Mesenchymal stem cell (in vitro differentiated cells and primary cell): Measurements from ENCODE around the gene COL4A5. TPM values are rescaled to one million over a fixed set of nuclear protein-coding genes. Genes with fewer than 3 reads are reported as not detected.
A peak's percentile ranks its signal among the peaks of the same experiment; 100 is the strongest.
"Not testable (repeated sequence)": the region's sequence is repeated elsewhere in the genome, so short reads cannot be mapped to it uniquely, and the experiment has no call there.

Experiments
- DNase-seq: peaks from one replicate; pipeline ENCODE4 v3.0.0-alpha.2; 2013
- H2AFZ ChIP-seq: one replicate; pipeline ENCODE4 v1.6.1; 2013; ENCODE audit warnings: low read depth, mild to moderate bottlenecking, control low read depth, inconsistent platforms, low read length, moderate library complexity
- H2AK5ac ChIP-seq: 2 replicates; pipeline ENCODE4 v1.6.1; 2013; ENCODE audit warnings: low read length, moderate library complexity, mild to moderate bottlenecking, inconsistent platforms; ENCODE audit not compliant: severe bottlenecking
- H2BK120ac ChIP-seq: one replicate; pipeline ENCODE4 v1.6.1; 2013; ENCODE audit warnings: low read depth, mild to moderate bottlenecking, inconsistent platforms, low read length, moderate library complexity
- H2BK12ac ChIP-seq, 2 experiments: one replicate each; pipeline ENCODE4 v1.6.1; 2013; ENCODE audit warnings: inconsistent platforms in 2 of 2, low read length in 2 of 2, mild to moderate bottlenecking in 2 of 2, moderate library complexity in 2 of 2, control low read depth in 1 of 2
- H2BK15ac ChIP-seq: one replicate; pipeline ENCODE4 v1.6.1; 2013; ENCODE audit warnings: mild to moderate bottlenecking, low read depth, inconsistent platforms; ENCODE audit not compliant: poor library complexity, severe bottlenecking
- H2BK5ac ChIP-seq: 2 replicates; pipeline ENCODE4 v1.6.1; 2013; ENCODE audit warnings: low read depth, mild to moderate bottlenecking, low read length, control low read depth, inconsistent platforms; ENCODE audit not compliant: poor library complexity, severe bottlenecking
- H3K14ac ChIP-seq, 2 experiments: one replicate each; pipeline ENCODE4 v1.6.1; 2013; ENCODE audit warnings: inconsistent platforms in 2 of 2, low read length in 2 of 2, control low read depth in 1 of 2, mild to moderate bottlenecking in 1 of 2, moderate library complexity in 1 of 2
- H3K18ac ChIP-seq, 2 experiments: one replicate each; pipeline ENCODE4 v1.6.1; 2013; ENCODE audit warnings: inconsistent platforms in 2 of 2, low read length in 2 of 2, control low read depth in 1 of 2, low read depth in 1 of 2, mild to moderate bottlenecking in 1 of 2
- H3K23ac ChIP-seq, 2 experiments: one replicate each; pipeline ENCODE4 v1.6.1; 2013; ENCODE audit warnings: inconsistent platforms in 2 of 2, low read length in 2 of 2, mild to moderate bottlenecking in 2 of 2, moderate library complexity in 2 of 2, control low read depth in 1 of 2
- H3K27ac ChIP-seq: 2 replicates; pipeline ENCODE4 v1.5.1; 2013; ENCODE audit warnings: mild to moderate bottlenecking, moderate library complexity, low read length, control low read depth, inconsistent platforms; ENCODE audit not compliant: poor library complexity, severe bottlenecking
- H3K27me3 ChIP-seq, 2 experiments: 2 replicates each; pipeline versions ENCODE4 v1.6.1 to v1.7.0; 2013; ENCODE audit warnings: low read length in 2 of 2, mild to moderate bottlenecking in 2 of 2, moderate library complexity in 2 of 2, control low read depth in 1 of 2, inconsistent platforms in 1 of 2; ENCODE audit not compliant: control insufficient read depth in 1 of 2, insufficient read depth in 1 of 2
- H3K36me3 ChIP-seq, 2 experiments: 2 replicates each; pipeline versions ENCODE4 v1.6.1 to v1.7.0; 2013; ENCODE audit warnings: low read length in 2 of 2, control low read depth in 1 of 2, inconsistent platforms in 1 of 2, low read depth in 1 of 2, mild to moderate bottlenecking in 1 of 2; ENCODE audit not compliant: insufficient read depth in 2 of 2, control insufficient read depth in 1 of 2
- H3K4ac ChIP-seq, 2 experiments: one replicate each; pipeline ENCODE4 v1.6.1; 2013; ENCODE audit warnings: inconsistent platforms in 2 of 2, low read length in 2 of 2, mild to moderate bottlenecking in 2 of 2, moderate library complexity in 2 of 2, control low read depth in 1 of 2, low read depth in 1 of 2
- H3K4me1 ChIP-seq: 2 replicates; pipeline ENCODE4 v1.6.1; 2013; ENCODE audit warnings: low read depth, low read length, control low read depth; ENCODE audit not compliant: control insufficient read depth, insufficient read depth
- H3K4me2 ChIP-seq: 2 replicates; pipeline ENCODE4 v1.6.1; 2013; ENCODE audit warnings: low read length, mild to moderate bottlenecking, inconsistent platforms; ENCODE audit not compliant: poor library complexity, severe bottlenecking
- H3K4me3 ChIP-seq, 2 experiments: 2 replicates each; pipeline versions ENCODE4 v1.5.1 to v1.7.0; 2013; ENCODE audit warnings: low read length in 2 of 2, mild to moderate bottlenecking in 2 of 2, control low read depth in 1 of 2, low read depth in 1 of 2; ENCODE audit not compliant: insufficient read depth in 1 of 2
- H3K79me1 ChIP-seq: replicated peaks from 2 replicates; pipeline ENCODE4 v1.6.1; 2013; ENCODE audit warnings: mild to moderate bottlenecking, control low read depth, low read length, inconsistent platforms; ENCODE audit not compliant: poor library complexity, severe bottlenecking
- H3K9ac ChIP-seq: 2 replicates; pipeline ENCODE4 v1.7.0; 2013; ENCODE audit warnings: mild to moderate bottlenecking, low read length, moderate library complexity
- H3K9me3 ChIP-seq: 2 replicates; pipeline ENCODE4 v1.7.0; 2013; ENCODE audit warnings: mild to moderate bottlenecking, low read length; ENCODE audit not compliant: control insufficient read depth
- H4K8ac ChIP-seq: one replicate; pipeline ENCODE4 v1.6.1; 2013; ENCODE audit warnings: inconsistent platforms, mild to moderate bottlenecking, low read length, moderate library complexity
- H4K91ac ChIP-seq: one replicate; pipeline ENCODE4 v1.6.1; 2013; ENCODE audit warnings: mild to moderate bottlenecking, low read length, inconsistent platforms
- WGBS: methylation state at CpG from one replicate; pipeline ENCODE4 v1.1.7; 2013; ENCODE audit warnings: mixed read lengths; 5-methylcytosine and 5-hydroxymethylcytosine counted together
- polyA plus RNA-seq, 2 experiments: library from polyadenylated mRNA; stranded (reverse); fragments of 200-250 nt; gene quantifications; one replicate each; pipeline ENCODE4 v1.2.3, GENCODE V29; 2013

COL4A5 gene
- polyA plus RNA-seq (2013, experiment 1 of 2) = 63.8 TPM
- polyA plus RNA-seq (2013, experiment 2 of 2) = 56.6 TPM

GRCh38 chrX:108439426-108439942, at the start of gene COL4A5:
Gene COL4A5 (plus strand): TSS chrX:108439838. CDS start chrX:108440126, 288 bp downstream.
- peak within 1 kb of the TSS in 1 of 2 experiments; percentile 41 for H3K4ac ChIP-seq
- H3K4me2 ChIP-seq = peak within 1 kb of the TSS; percentile 76
- peak within 1 kb of the TSS; percentile 87 for H3K27ac ChIP-seq
- H3K4me3 ChIP-seq = peak within 1 kb of the TSS; percentile 65 to 77
- DNase-seq = peak; percentile 91
- H3K18ac ChIP-seq = peak within 1 kb of the TSS; percentile 62
- H3K27me3 ChIP-seq = peaks cover 0 to 41% of the 10 kb centered on the region in 2 experiments
- H3K79me1 ChIP-seq = no peaks in the 10 kb centered on the region
- H2BK120ac ChIP-seq = peak within 1 kb of the TSS; percentile 34
- H3K23ac ChIP-seq = no peak within 1 kb of the TSS
- H3K9ac ChIP-seq = peak within 1 kb of the TSS; percentile 83
- peak within 1 kb of the TSS in 1 of 2 experiments; percentile 41 for H3K14ac ChIP-seq
- peak within 1 kb of the TSS; percentile 42 for H2AFZ ChIP-seq
- H3K9me3 ChIP-seq = peaks cover under 1% of the 10 kb centered on the region
- H2BK15ac ChIP-seq = no peak within 1 kb of the TSS
- no peak within 1 kb of the TSS for H4K91ac ChIP-seq
- H2AK5ac ChIP-seq = no peak within 1 kb of the TSS
- H2BK12ac ChIP-seq = no peak within 1 kb of the TSS
- H2BK5ac ChIP-seq = peak within 1 kb of the TSS; percentile 31
- no peaks in the 10 kb centered on the region for H3K4me1 ChIP-seq
- no peak within 1 kb of the TSS for H4K8ac ChIP-seq
- H3K36me3 ChIP-seq = no peaks in the 10 kb centered on the region
- 0% methylated on average over 6 of the region's 13 CpGs for WGBS

GRCh38 chrX:108390976-108391717, 48.5 kb upstream of the COL4A5 start:
- H2BK15ac ChIP-seq, H2BK12ac ChIP-seq, H2BK120ac ChIP-seq, H3K36me3 ChIP-seq, H3K27me3 ChIP-seq, H3K4me2 ChIP-seq, H2AK5ac ChIP-seq, H3K9me3 ChIP-seq, H2AFZ ChIP-seq, H3K4ac ChIP-seq, H3K18ac ChIP-seq, H3K23ac ChIP-seq, H4K8ac ChIP-seq, H3K4me3 ChIP-seq, H3K4me1 ChIP-seq, H2BK5ac ChIP-seq, H3K27ac ChIP-seq, DNase-seq, H3K14ac ChIP-seq, H3K9ac ChIP-seq, H3K79me1 ChIP-seq, H4K91ac ChIP-seq: not testable (repeated sequence)
- 60% methylated on average over 7 of the region's 9 CpGs for WGBS

- Histone ChIP-seq H4K8ac (no peak overlapping the region), H3K27me3 (no peaks in the 10 kb centered on the region), H3K18ac (no peak overlapping the region), H3K27ac (no peak overlapping the region), H3K14ac (no peak overlapping the region), H3K36me3 (no peaks in the 10 kb centered on the region), H3K4me3 (no peak overlapping the region), H2BK15ac (no peak overlapping the region), H3K4ac (no peak overlapping the region), H4K91ac (no peak overlapping the region), H2BK12ac (no peak overlapping the region), H3K9ac (no peak overlapping the region), H2AFZ (no peak overlapping the region), H2BK5ac (no peak overlapping the region), H3K4me2 (no peak overlapping the region), H3K4me1 (no peaks in the 10 kb centered on the region), H3K23ac (no peak overlapping the region), H2BK120ac (no peak overlapping the region), H3K79me1 (no peaks in the 10 kb centered on the region), H3K9me3 (no peaks in the 10 kb centered on the region), H2AK5ac (no peak overlapping the region)
- WGBS = 60% methylated on average over 3 of the region's 6 CpGs
- peak; percentile 15 for DNase-seq
Measured at GRCh38 chrX:108396188-108396891, 43.3 kb upstream of the COL4A5 start.

GRCh38 chrX:108396986-108397385, 42.7 kb upstream of the COL4A5 start:
- no peak overlapping the region for H3K4me3 ChIP-seq
- no peaks in the 10 kb centered on the region for H3K27me3 ChIP-seq
- no peaks in the 10 kb centered on the region for H3K36me3 ChIP-seq
- no peak overlapping the region for H3K4ac ChIP-seq
- no peak overlapping the region for H3K18ac ChIP-seq
- H3K4me2 ChIP-seq = no peak overlapping the region
- no peak overlapping the region for H2BK15ac ChIP-seq
- H3K9me3 ChIP-seq = no peaks in the 10 kb centered on the region
- H2BK5ac ChIP-seq = no peak overlapping the region
- no peak overlapping the region for H3K14ac ChIP-seq
- H2BK120ac ChIP-seq = no peak overlapping the region
- H2AFZ ChIP-seq = no peak overlapping the region
- WGBS = 100% methylated on average over 1 of the region's 1 CpG
- H3K9ac ChIP-seq = no peak overlapping the region
- H3K27ac ChIP-seq = no peak overlapping the region
- H2AK5ac ChIP-seq = no peak overlapping the region
- no peak overlapping the region for H4K91ac ChIP-seq
- no peaks in the 10 kb centered on the region for H3K4me1 ChIP-seq
- no peak overlapping the region for H3K23ac ChIP-seq
- H3K79me1 ChIP-seq = no peaks in the 10 kb centered on the region
- DNase-seq = no peak
- H4K8ac ChIP-seq = no peak overlapping the region
- H2BK12ac ChIP-seq = no peak overlapping the region
